SK-N-SH treated with all-trans-retinoic acid at 6 μM for 48 hours (cell line): Measurements from ENCODE around the gene SLC10A4.

Experiments
- ATAC-seq: fragments of 200-7000 bp; cut with Tn5 transposase; 3 replicates; pipeline ENCODE4 v1.9.1; 2020; ENCODE audit warnings: mild to moderate bottlenecking, moderate library complexity
- ARNTL ChIP-seq: fragments of 450-650 bp; formaldehyde crosslinking; IDR thresholded peaks from 2 replicates; pipeline ENCODE4 v1.5.0; 2020; ENCODE audit warnings: low read depth, mild to moderate bottlenecking, moderate library complexity, borderline replicate concordance
- CREB5 ChIP-seq: fragments of 250-450 bp; sonication (Bioruptor Pico); IDR thresholded peaks from 2 replicates; pipeline ENCODE4 v1.5.1; 2020; ENCODE audit warnings: low read depth, mild to moderate bottlenecking, moderate library complexity
- CSDC2 ChIP-seq: fragments of 250-450 bp; sonication (Bioruptor Pico); IDR thresholded peaks from 2 replicates; pipeline ENCODE4 v1.5.0; 2020; ENCODE audit warnings: mild to moderate bottlenecking, moderate library complexity
- CSRNP3 ChIP-seq: fragments of 250-450 bp; sonication (Bioruptor Pico); IDR thresholded peaks from 2 replicates; pipeline ENCODE4 v1.5.1; 2021; ENCODE audit warnings: mild to moderate bottlenecking, moderate library complexity
- ESRRG ChIP-seq: fragments of 250-450 bp; sonication (Bioruptor Pico); IDR thresholded peaks from 2 replicates; pipeline ENCODE4 v1.6.1; 2021; ENCODE audit warnings: mild to moderate bottlenecking
- GLIS3 ChIP-seq: fragments of 250-450 bp; sonication (Bioruptor Pico); IDR thresholded peaks from 2 replicates; pipeline ENCODE4 v1.5.0; 2020; ENCODE audit warnings: mild to moderate bottlenecking, moderate library complexity
- ISL1 ChIP-seq: fragments of 250-450 bp; sonication (Bioruptor Pico); IDR thresholded peaks from 2 replicates; pipeline ENCODE4 v2.1.2; 2022; ENCODE audit warnings: mild to moderate bottlenecking, moderate library complexity
- OSR1 ChIP-seq: fragments of 250-450 bp; sonication (Bioruptor Pico); IDR thresholded peaks from 2 replicates; pipeline ENCODE4 v1.8.0; 2022; ENCODE audit warnings: moderate library complexity, mild to moderate bottlenecking, inconsistent platforms
- PATZ1 ChIP-seq: fragments of 250-450 bp; sonication (Bioruptor Pico); IDR thresholded peaks from 2 replicates; pipeline ENCODE4 v1.8.0; 2020; ENCODE audit warnings: mild to moderate bottlenecking, moderate library complexity, borderline replicate concordance
- POU6F1 ChIP-seq: fragments of 250-450 bp; sonication (Bioruptor Pico); IDR thresholded peaks from 2 replicates; pipeline ENCODE4 v1.8.0; 2021; ENCODE audit warnings: low read depth, mild to moderate bottlenecking, moderate library complexity, borderline replicate concordance
- PPARA ChIP-seq: fragments of 250-450 bp; sonication (Bioruptor Pico); IDR thresholded peaks from 2 replicates; pipeline ENCODE4 v1.5.0; 2020; ENCODE audit warnings: mild to moderate bottlenecking, borderline replicate concordance
- SNAI2 ChIP-seq: fragments of 250-450 bp; sonication (Bioruptor Pico); IDR thresholded peaks from 2 replicates; pipeline ENCODE4 v1.5.0; 2020; ENCODE audit warnings: mild to moderate bottlenecking, moderate library complexity
- TCF4 ChIP-seq: fragments of 250-450 bp; sonication (Bioruptor Pico); IDR thresholded peaks from 2 replicates; pipeline ENCODE4 v1.8.0; 2021; ENCODE audit warnings: mild to moderate bottlenecking, moderate library complexity, borderline replicate concordance
- TOX ChIP-seq: fragments of 250-450 bp; sonication (Bioruptor Pico); IDR thresholded peaks from 2 replicates; pipeline ENCODE4 v1.8.0; 2021; ENCODE audit warnings: mild to moderate bottlenecking, moderate library complexity, borderline replicate concordance
- TSHZ2 ChIP-seq: fragments of 250-450 bp; sonication (Bioruptor Pico); IDR thresholded peaks from 2 replicates; pipeline ENCODE4 v1.5.0; 2020; ENCODE audit warnings: mild to moderate bottlenecking, moderate library complexity
- ZC3H10 ChIP-seq: fragments of 250-450 bp; sonication (Bioruptor Pico); IDR thresholded peaks from 2 replicates; pipeline ENCODE4 v1.5.1; 2021; ENCODE audit warnings: mild to moderate bottlenecking, moderate library complexity
- ZFP3 ChIP-seq: fragments of 250-450 bp; sonication (Bioruptor Pico); IDR thresholded peaks from 2 replicates; pipeline ENCODE4 v1.5.0; 2020; ENCODE audit warnings: mild to moderate bottlenecking, moderate library complexity
- ZFP30 ChIP-seq: fragments of 450-650 bp; formaldehyde crosslinking; IDR thresholded peaks from 2 replicates; pipeline ENCODE4 v1.5.0; 2022; ENCODE audit warnings: mild to moderate bottlenecking, moderate library complexity
- ZNF565 ChIP-seq: fragments of 450-650 bp; formaldehyde crosslinking; conservative IDR thresholded peaks from 2 replicates; pipeline ENCODE4 v1.5.0; 2020; ENCODE audit warnings: low read depth, mild to moderate bottlenecking, moderate library complexity
- ZNF70 ChIP-seq: fragments of 450-650 bp; formaldehyde crosslinking; IDR thresholded peaks from 2 replicates; pipeline ENCODE4 v1.5.0; 2020; ENCODE audit warnings: mild to moderate bottlenecking, moderate library complexity

SLC10A4 gene

GRCh38 chr4:48526406-48526805 is 43.3 kb downstream of the SLC10A4 start:
- ATAC-seq, result no peak
- no peak for TF ChIP-seq TCF4 (CRISPR knock-in tag)
- no peak for TF ChIP-seq OSR1
- TF ChIP-seq ESRRG (CRISPR knock-in tag), result no peak
- no peak for TF ChIP-seq ZNF70 (CRISPR knock-in tag)
- TF ChIP-seq ISL1, result no peak
- TF ChIP-seq TSHZ2, result no peak
- TF ChIP-seq CREB5 (CRISPR knock-in tag), result no peak
- no peak for TF ChIP-seq ZC3H10 (CRISPR knock-in tag)
- TF ChIP-seq POU6F1 (CRISPR knock-in tag), result no peak
- TF ChIP-seq TOX, result no peak
- TF ChIP-seq PATZ1, result no peak
- TF ChIP-seq CSRNP3 (CRISPR knock-in tag), result no peak
- TF ChIP-seq ZFP30 (CRISPR knock-in tag), result no peak
- TF ChIP-seq ZNF565 (CRISPR knock-in tag), result no peak
- no peak for TF ChIP-seq GLIS3
- TF ChIP-seq ZFP3 (CRISPR knock-in tag), result no peak
- TF ChIP-seq CSDC2 (CRISPR knock-in tag), result no peak
- TF ChIP-seq PPARA, result no peak
- TF ChIP-seq ARNTL (CRISPR knock-in tag), result no peak

- no peak for ATAC-seq
- no peak for TF ChIP-seq PPARA
- no peak for TF ChIP-seq SNAI2 (CRISPR knock-in tag)
- TF ChIP-seq ZNF565 (CRISPR knock-in tag), result no peak
- TF ChIP-seq ISL1, result no peak
- no peak for TF ChIP-seq OSR1
- TF ChIP-seq ESRRG (CRISPR knock-in tag), result no peak
- TF ChIP-seq GLIS3, result no peak
- TF ChIP-seq ZFP30 (CRISPR knock-in tag), result no peak
- no peak for TF ChIP-seq POU6F1 (CRISPR knock-in tag)
- TF ChIP-seq TSHZ2, result no peak
- TF ChIP-seq ZC3H10 (CRISPR knock-in tag), result no peak
These were observed 55.2 kb downstream of the SLC10A4 start for GRCh38 chr4:48538358-48538757.
